Activated effector memory CD4-positive, alpha-beta T cell treated with Interleukin-2 at 50 U/mL for 16 hours (primary cell): ENCODE measurements around the gene POU2F2.

Experiments used
- DNase-seq: peaks from one replicate; pipeline ENCODE4 v3.0.0-alpha.2; 2020

Gene POU2F2

DNA sequence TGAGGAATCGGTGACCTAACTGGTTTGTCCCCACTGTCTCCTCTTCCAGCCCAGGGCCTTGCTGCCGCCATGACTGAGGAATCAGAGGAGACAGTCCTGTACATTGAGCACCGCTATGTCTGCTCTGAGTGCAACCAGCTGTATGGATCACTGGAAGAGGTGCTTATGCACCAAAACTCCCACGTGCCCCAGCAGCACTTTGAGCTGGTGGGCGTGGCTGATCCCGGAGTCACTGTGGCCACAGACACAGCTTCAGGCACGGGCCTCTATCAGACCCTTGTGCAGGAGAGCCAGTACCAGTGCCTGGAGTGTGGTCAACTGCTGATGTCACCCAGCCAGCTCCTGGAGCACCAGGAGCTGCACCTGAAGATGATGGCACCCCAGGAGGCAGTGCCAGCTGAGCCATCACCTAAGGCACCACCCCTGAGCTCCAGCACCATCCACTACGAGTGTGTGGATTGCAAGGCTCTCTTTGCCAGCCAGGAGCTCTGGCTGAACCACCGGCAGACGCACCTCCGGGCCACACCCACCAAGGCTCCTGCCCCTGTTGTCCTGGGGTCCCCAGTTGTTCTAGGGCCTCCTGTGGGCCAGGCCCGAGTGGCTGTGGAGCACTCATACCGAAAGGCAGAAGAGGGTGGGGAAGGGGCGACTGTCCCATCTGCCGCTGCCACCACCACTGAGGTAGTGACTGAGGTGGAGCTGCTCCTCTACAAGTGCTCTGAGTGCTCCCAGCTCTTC is 53.5 kb downstream of the POU2F2 start:
- no peak for DNase-seq

DNA sequence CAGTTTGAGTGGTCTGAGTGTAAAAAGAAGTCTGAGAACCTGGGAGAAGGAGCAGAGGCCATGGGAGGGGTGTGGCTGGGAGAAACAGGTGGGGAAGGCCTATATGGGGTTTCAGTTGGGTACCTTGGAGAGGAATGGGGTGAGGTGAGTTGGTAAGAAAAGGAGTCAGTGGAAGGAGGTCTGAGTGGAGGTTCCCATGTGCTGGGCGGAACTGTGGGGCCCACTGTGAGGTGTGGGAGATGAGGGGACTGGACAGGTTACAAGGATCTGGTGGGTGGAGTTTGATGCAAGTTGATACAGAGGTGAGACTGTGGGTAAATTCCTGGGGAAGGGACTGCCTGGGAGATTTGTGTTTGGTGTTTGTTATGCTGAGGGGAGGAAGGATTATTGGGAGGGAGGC is 54.2 kb downstream of the POU2F2 start:
- no peak for DNase-seq

DNA sequence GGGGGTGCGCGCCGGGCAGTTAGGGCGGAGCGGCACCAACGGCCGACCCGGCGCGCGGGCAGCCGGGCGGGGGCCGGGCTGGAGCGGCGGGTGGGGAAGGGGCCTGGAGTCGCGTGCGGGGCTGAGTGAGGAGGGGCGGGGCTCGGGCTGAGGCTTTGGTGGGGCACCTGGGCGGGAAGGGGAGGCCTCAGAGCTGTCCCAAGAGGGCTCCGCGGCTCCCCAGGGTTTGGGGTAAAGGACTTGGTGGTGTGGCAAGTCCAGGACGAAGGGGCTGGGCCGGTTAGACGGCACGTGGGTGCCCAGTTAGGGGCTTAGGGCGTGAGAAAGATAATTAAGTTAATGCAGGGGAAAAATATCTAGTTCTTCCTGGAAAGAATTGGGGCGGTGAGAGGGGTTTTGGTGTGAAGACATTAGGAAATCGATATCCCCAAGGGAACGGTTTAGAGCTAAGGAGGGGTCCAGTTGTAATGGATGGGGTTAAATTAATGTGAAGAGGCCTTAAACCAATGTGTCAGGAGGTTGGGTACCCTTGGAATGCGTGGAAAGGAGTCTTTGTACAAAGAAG is 55.8 kb downstream of the POU2F2 start:
- no peak for DNase-seq

DNA sequence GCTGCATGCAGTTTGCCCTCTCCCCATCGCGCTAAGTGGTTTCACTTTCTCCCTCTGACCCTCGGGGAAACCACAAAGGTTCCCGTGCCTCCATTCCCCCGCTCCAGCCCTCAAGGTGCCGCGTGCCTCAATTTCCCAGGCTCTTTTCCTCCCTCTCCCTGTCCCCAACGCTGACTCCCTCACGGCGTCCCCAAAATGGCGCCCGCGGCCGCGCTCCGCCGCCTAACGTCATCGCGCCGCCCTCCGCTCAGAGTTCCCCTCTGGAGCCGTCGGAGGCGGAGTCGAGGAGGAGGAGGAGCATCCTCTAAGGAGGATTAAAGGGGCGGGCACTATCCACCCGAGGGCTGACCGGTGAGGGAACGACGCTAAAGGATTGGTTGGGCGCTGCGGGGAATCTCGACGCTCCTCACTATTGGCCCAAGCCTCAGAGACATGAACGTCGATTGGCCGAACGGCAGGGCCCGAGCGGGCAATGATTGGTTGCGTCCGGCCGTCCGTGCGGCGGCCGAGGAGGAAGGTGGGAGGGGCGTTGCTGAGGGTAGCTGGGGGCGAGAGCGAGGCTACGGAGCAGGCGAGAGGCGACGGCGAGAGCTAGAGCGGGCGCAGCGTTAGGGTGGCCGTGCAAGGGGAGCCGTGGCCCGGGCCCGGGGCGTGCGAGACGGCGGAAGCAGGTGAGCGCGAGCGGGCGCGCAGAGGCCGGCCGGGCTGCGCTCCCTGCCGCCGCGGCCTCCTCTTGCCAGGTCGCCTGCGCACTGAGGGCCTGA is 56.4 kb downstream of the POU2F2 start, which contains the start of gene ZNF574:
Gene ZNF574, plus strand, starts transcription at position 551 of the 764 bp plus-strand sequence. CDS start 2,441 bp downstream, outside the sequence.
- DNase-seq, result peak; percentile 98

DNA sequence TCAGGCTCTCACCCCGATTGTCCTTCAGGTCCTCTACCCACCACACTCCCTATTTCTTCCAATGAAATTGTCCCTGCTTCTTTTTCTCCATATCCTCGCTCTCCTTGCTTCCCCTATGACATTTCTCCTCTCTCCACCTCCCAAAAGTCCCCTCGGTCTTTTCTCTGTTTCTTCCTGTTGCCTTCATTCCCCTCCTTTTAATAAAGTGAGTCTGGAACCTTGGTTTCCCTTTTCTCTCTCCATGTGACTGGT is 57.0 kb downstream of the POU2F2 start:
- DNase-seq, result no peak

- no peak for DNase-seq
These were observed 57.5 kb downstream of the POU2F2 start for GRCh38 chr19:42074513-42075363.

GRCh38 chr19:42071247-42071646 is 61.0 kb downstream of the POU2F2 start:
- DNase-seq, result no peak

GRCh38 chr19:42069619-42070351 is 62.5 kb downstream of the POU2F2 start, which contains the start of gene GRIK5:
Gene GRIK5, minus strand, starts transcription at chr19:42070206. Its CDS starts 4,436 bp downstream, at chr19:42065770.
- DNase-seq, result no peak

GRCh38 chr19:42068756-42069571 is 63.3 kb downstream of the POU2F2 start:
- no peak for DNase-seq

- DNase-seq, result no peak
These were observed 63.9 kb downstream of the POU2F2 start for GRCh38 chr19:42068361-42068755.

DNA sequence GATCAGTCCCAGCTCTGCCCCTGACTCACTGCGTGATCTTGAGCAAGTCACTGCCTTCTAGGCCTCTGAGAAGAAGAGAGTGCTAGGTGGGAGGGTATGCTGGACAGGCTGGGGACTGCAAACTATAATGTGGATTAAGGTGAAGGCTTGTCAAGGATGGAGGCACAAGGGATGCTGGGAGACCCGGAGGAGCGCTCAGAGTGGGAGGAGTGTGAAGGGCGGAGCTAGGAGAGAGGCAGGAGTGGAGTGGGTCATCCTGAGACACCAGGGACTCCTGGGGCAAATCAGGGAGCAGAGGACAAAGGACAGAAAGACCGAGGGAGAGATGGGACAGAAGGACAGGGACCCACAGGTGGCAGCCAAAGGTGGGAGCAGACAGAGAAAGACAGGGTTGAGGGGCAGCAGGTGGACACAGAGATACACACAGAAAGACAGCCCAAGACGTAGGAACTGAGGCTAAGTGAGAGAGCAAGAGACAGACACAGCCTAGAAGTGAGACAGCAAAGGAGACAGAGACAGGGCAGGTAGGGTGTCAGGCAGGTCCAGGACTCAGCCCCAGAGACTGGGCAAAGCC is 64.8 kb downstream of the POU2F2 start:
- DNase-seq, result no peak

DNA sequence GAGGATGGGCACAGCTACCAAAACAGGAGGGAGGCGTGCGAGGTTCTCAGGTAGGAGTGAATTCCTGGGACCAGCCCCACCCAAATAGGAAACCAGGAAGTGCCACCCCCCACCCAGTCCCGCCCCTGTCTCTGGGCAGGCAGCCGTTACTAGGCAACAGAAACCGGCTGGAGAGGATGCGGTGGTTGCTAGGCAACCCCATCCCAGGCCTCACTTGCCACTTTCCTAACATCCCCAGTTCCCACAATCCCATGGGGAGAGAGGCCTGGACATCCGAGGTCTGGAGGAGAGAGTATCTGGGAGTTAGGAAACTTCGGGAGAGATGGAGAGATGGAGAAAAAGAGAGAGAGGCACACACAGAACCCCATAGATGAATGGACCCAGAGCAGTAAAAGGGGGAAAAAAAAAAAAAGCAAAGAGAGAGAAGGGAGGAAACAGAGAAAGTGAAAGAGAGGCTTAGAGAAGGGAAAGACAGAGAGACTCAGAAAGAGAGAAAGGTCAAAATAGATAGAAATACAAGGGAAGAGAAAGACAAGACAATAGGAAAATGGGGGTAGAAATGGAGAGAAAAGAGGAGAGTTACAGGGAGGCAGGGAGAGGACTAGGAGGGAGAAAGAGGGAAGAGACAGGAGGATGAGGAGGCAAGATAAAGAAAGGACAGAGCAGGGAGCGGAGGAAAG is 66.0 kb downstream of the POU2F2 start:
- DNase-seq, result no peak

DNA sequence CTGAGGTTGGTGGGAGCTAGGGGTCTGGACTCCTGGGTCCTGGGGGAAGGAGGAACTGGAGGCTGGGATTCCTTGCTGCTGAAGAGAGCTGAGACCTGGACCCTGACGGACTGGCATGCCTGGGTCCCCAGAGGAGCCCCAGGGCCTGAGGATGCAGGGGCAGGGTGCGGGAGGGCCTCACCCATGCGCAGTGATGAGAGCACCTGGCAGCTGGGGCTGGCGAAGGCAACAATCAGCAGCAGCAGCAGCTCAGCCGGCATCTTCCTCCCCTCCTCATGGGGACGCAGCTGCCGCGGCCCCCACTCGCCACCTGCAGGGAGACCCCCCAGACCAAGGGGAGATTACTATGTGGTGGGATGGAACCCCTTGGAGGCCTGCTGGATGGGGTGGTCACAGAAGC is 66.7 kb downstream of the POU2F2 start:
- DNase-seq, result no peak

DNA sequence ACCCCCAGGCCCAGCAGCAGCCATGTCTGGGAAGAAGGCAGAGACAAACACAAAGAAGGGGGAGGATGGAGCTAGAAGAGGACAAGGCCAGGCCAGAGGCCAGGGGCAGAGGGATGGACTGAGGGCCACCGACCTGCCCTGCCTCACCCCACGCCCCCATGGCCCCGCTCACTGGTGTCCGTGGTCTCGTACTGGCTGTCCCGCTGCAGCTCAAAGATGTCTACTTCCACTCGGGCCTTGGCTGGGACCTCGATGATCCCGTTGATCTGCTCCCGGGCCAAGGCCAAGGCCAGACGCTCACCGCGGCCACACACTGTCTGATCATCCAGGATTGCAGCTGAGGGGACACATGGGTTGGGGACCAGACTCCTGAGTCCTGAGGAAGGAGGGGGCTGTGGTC is 67.2 kb downstream of the POU2F2 start:
- no peak for DNase-seq

- DNase-seq, result no peak
These were observed 67.8 kb downstream of the POU2F2 start for GRCh38 chr19:42064432-42064831.

GRCh38 chr19:42062381-42062780 is 69.9 kb downstream of the POU2F2 start:
- DNase-seq, result no peak

DNA sequence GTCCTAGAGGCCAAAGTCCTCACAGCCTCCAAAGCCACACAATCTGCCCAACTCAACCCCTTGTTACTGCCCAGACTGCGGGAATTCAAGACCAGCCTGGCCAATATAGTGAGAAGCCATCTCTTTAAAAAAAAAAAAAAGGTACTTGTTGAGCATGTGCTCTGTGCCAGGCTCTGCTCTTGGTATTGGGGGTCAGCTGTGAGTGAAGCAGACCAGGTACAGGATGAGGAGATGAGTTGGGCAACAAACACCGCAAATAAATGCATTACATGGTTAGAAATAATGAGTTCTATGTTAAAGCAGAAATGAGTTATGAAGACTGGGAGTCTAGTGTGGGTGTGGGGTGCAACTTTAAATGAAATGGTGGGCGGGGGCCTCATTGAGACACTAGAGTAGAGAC is 72.1 kb downstream of the POU2F2 start:
- DNase-seq, result no peak

- no peak for DNase-seq
These were observed 73.0 kb downstream of the POU2F2 start for GRCh38 chr19:42059196-42059595.

DNA sequence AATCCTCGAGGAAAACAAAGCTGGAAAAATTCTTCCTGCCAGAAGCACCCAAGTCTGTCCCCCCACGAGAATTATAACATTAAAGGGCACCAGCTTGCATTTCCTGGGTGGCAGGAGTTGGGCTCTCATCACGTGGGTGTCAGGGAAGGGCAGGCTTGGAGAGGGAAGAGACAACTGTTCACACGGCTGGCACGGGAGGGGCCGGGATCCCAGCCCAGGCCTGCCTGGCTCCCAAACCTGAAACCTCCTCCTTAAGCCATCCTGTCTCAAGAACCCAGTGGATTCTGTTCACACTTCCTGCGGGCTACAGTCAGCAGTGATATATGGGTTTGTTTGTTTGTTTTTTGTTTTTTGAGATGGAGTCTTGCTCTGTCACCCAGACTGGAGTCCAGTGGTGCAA is 74.4 kb downstream of the POU2F2 start:
- no peak for DNase-seq

- no peak for DNase-seq
These were observed 78.0 kb downstream of the POU2F2 start for GRCh38 chr19:42054205-42054604.
